ENCODE results near the gene ZDHHC12.
A peak's percentile ranks its signal among the peaks of the same experiment; 100 is the strongest.
"Not testable (repeated sequence)": the region's sequence is repeated elsewhere in the genome, so short reads cannot be mapped to it uniquely, and the experiment has no call there.

Gene ZDHHC12

DNA sequence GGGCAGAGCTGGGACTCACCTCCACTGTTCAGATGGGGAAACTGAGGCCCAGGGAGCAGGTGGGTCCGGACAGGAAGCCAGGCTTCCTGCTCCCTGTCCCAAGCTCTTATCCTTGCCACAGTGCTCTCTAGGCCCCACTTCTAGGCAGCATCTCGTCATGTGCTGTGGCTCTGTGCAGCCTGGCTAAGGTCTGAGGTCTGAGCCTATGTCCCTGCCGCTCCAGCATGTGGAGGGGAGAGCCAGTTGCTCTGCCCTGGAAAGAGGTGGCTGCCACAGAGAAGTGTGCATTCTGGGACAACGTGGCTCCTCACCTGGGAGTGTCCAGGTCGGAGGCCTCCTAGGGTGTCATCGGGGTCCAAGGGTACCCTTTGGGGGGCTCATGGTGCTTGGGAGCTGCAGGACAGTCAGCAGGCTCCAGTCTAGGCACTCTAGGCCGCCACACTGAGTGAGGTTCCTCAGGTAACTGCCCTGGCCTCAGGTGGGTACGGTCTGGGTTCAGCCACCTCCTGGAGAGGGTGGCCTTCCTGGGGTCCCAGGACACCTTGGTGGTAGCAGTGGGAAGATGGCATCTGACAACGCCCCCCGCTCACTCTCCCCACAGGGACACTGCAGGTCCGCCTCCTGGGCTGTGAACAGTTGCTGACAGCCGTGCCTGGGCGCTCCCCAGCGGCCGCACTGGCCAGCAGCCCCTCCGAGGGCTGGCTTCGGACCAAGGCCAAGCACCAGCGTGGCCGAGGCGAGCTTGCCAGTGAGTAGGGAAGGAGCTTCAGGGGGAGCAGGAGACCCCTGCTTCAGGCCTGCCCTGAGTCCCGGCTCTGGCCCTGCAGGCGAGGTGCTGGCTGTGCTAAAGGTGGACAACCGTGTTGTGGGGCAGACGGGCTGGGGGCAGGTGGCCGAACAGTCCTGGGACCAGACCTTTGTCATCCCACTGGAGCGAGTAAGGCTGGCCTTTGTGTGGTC, 11.2 kb downstream of the ZDHHC12 start:
- DNase-seq (ENCODE audit: low read depth in 2 of 2, low spot score in 1 of 2) = no peak

DNA sequence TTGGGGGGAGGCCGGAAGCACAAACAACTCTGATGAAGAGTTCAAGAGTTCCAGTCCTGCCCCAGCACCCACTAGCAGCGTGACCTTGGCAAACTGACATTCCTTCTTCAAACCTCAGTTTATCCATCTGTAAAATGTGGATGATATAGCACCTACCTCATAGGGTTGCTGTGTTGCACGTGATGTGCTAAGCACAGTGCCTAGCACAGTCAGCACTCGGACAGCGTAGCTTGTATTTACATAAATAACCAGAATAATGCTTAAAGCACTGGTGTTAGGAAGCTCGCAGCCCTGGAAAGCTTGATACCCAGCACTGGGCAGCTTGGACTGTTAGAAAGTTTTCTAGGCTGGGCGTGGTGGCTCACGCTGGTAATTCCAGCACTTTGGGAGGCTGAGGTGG, 16.5 kb downstream of the ZDHHC12 start:
- DNase-seq (ENCODE audit: low read depth in 2 of 2, low spot score in 1 of 2) = no peak

DNA sequence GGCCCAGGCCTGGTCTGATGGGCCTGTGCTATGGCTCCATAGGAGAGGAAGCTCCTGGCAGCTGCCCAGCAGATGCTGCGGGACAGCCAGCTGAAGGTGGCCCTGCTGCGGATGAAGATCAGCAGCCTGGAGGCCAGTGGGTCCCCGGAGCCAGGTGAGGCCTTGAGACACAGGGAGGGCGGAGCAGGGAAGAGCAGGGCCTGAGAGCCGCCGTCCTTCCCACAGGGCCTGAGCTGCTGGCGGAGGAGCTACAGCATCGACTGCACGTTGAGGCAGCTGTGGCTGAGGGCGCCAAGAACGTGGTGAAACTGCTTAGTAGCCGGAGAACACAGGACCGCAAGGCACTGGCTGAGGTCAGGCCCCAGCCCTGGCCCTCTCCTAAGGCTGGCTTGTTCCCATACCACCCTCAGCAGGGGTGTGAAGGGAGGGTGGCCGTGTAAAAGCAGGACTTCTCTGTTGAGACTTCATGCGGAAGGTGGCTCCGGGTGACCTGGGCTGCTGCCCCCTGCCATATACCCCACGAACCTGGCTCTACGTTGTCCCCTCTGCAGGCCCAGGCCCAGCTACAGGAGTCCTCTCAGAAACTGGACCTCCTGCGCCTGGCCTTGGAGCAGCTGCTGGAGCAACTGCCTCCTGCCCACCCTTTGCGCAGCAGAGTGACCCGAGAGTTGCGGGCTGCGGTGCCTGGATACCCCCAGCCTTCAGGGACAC, 17.1 kb downstream of the ZDHHC12 start:
- DNase-seq (ENCODE audit: low read depth in 2 of 2, low spot score in 1 of 2) = no peak

DNA sequence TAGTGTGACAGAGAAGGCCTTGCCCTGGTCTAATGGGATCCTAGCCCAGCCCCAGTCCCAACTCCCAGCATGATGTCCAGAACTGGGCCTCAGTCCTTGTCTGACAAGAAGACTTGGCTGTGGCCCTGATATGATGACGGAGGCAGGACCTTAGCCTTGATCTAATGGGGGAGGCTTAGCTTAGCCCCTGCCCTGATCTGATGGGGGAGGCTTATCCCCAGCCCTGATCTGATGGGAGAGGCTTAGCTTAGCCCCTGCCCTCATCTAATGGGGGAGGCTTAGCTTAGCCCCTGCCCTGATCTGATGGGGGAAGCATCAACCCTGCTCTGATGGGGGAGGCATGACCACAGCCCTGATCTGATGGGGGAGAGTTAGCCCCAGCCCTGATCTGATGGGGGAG, 17.9 kb downstream of the ZDHHC12 start:
- DNase-seq (ENCODE audit: low read depth in 2 of 2, low spot score in 1 of 2) = no peak

DNA sequence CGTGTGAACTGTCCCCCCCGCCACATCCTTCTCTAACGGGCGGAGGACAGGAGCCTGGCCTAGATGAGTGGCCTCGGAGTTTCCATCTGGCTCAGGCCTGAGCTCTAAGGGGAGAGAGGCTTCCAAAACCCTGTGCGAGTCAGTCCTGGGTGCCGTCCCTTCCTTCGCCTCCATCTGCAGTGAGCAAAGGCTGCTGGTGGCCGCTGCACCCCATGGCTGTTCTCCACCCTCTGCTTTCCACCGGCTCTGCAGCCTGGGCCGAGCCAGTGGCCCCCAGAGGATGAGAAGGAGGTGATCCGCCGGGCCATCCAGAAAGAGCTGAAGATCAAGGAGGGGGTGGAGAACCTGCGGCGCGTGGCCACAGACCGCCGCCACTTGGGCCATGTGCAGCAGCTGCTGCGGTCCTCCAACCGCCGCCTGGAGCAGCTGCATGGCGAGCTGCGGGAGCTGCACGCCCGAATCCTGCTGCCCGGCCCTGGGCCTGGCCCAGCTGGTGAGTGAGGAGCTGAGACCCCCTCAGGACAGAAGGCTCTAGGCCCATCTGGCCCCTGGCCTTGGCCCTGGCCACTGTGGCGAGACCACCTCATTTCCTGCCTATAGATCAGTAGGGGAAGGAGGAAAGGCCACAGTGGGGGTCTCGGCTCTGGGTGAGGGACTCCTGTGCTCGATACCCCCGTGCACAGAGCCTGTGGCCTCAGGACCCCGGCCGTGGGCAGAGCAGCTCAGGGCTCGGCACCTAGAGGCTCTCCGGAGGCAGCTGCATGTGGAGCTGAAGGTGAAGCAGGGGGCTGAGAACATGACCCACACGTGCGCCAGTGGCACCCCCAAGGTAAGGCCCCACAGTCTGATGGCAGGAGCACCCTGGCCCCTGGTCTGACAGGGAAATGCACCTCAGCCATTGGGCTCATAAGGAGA, 18.6 kb downstream of the ZDHHC12 start:
- no peak for DNase-seq (ENCODE audit: low read depth in 2 of 2, low spot score in 1 of 2)

DNA sequence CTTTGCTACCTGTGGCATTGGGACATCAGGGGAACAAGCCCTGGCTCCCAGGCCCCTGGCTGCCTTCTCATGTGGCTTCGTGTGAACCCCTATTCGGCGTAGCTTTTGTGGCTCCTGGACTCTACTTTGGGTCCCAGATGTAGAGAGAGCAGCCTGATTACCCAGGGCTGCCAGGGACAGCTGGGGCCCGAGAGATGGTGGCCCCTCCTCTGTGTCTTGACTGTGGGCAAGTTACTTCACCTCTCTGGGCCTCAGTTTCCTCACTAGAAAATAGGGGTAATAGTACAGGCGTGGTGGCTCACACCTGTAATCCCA, 19.6 kb downstream of the ZDHHC12 start:
- no peak for DNase-seq (ENCODE audit: low read depth in 2 of 2, low spot score in 1 of 2)

DNA sequence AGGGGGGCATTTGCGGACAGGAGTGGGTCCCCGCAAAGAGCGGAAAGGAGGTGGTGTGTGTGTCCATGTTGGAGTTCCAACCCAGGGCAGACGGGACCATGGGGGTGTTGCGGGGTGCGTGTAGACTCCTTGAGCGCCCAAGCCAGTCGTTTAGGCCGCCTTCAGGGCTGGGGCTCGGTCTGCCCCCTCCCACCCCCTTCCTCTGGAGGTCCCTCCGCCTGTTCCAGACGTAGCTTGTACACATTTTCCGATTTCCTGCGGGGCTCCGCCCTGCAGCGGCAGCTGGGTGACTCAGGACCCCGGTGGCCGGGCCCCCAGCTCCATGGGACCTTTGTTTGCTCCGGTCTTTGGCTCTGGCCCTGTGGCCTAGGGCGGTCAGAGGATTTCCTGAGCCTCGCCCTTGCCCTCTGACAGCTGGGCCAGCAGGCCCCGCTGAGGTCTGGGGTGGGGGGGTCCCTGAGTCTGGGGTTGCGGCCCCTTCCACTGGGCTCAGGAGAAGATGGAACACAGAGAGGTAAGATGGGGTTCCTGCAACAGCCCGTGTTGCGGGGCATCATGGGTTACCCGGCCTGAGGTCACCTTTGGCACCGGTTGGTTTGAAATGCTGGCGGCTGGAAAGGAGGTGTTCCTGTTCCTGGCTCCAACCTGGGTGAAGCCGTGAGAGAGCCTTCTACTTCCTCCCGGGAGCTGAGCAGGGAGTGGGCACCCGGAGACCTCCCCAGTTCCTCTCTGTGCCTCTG, 20.1 kb downstream of the ZDHHC12 start:
- DNase-seq (ENCODE audit: low read depth in 2 of 2, low spot score in 1 of 2) = no peak

DNA sequence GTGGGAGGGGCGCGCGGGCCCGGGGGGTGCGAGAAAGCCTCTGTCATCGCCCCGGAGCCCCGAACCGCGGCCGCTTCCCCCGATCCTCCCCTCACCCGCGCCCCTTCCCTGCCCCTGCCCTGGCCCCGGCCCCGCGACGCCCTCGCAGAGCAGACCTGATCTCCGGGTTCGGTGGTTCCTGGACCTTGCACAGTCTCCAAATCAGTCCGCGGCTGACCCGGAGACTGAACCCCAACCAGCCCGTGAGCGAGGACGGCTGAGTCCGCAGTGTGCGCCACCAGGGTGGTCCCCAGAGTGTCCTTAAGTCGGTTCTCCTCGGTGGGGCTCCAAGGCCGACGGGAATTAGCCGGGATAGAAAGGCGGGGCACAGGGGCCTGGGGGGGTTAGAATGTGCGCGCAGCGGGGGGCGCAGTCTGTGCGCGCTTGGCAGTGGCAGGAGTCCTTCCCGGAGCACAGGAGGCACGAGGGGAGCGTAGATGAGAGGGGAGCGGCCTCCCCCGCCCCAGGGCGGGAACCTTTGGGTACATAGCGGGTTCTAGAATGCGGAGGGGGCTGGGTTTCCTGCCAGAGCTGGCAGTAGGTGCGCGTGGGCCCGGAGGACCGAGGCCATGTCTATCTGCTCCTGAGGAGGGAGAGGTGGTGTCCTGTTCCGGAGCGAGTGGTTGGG, 20.8 kb downstream of the ZDHHC12 start:
- DNase-seq (ENCODE audit: low read depth in 2 of 2, low spot score in 1 of 2) = no peak

DNA sequence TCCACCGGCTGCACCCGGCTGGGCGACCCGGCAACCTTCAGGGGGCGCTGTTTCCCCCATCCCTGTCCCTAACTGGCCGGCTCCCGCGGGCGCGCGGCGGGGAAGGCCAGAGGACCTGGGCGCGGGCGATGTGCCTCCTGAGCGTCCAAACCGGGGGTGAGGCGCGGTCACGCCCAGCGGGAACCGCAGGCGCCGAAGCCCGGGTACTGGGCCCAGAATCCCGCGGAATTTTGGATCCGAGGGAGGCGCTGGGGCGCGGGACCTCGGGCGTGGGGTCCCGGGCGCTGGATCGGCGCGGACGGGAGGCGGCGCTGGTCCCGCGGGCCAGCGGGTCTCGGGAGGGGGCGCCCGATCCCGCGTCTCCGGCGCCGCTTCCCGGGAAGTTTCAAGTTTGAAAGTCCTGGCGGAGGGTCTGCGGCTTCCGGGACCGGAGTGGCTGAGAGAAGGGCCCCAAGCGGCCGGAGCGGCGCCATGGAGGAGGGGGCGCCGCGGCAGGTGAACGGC, 21.4 kb downstream of the ZDHHC12 start, which contains the start of gene PKN3:
Gene PKN3 (plus strand): TSS at position 59 of the 504 bp plus-strand sequence. CDS start 413 bp downstream, at position 472.
- DNase-seq (ENCODE audit: low read depth in 2 of 2, low spot score in 1 of 2) = peak; percentile 69 to 71

DNA sequence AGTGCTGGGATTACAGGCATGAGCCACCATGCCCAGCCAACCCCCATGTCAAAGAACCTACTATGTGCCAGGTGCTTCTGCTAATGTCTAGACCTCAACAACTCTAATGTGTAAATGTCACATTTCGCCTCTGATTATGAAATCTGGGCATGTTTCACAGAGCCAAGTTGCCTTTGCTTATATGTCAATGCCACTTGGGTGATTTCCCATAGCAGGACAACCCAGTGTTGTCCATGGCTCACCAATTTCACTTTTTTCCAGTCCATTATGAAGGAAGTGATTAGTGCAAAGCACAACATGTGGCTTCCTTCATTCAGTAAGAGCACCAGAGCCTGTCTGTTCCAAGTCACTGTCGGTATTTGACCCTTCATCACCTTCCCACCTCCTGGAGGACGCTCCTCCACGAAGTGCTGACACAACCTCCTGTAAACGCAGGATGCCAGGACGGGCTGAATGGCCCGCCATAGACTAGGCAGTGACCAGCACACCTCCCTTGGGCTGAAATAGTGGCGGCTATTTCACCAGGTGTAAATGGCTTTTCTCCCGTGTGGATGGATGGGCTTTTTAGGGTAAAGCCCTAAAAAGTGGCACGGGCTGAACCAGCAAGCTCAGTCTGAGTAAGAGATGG, 22.6 kb downstream of the ZDHHC12 start:
- no peak for DNase-seq (ENCODE audit: low read depth in 2 of 2, low spot score in 1 of 2)

DNA sequence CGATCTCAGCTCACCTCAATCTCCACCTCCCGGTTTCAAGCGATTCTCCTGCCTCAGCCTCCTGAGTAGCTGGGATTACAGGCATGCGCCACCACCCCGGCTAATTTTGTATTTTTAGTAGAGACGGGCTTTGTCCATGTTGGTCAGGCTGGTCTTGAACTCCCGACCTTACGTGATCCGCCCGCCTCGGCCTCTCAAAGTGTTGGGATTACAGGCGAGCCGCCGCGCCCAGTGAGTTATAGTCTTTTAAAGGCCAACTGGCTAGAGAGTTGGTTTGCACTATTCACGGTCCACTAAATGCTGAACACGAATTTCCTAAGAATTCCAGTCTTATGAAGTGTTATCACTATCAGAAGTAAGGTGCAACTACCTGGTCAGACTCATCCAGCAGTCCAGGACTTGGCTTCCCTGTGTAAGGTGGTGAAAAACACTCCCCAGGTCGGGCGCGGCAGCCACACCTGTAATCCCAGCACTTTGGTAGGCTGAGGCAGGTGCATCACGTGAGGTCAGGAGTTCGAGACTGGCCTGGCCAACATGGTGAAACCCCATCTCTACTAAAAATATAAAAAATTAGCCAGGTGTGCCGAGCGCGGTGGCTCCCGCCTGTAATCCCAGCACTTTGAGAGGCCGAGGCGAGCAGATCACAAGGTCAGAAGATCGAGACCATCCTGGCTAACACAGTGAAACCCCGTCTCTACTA, 24.7 kb downstream of the ZDHHC12 start:
- not testable (repeated sequence) for DNase-seq (ENCODE audit: low read depth in 2 of 2, low spot score in 1 of 2)

DNA sequence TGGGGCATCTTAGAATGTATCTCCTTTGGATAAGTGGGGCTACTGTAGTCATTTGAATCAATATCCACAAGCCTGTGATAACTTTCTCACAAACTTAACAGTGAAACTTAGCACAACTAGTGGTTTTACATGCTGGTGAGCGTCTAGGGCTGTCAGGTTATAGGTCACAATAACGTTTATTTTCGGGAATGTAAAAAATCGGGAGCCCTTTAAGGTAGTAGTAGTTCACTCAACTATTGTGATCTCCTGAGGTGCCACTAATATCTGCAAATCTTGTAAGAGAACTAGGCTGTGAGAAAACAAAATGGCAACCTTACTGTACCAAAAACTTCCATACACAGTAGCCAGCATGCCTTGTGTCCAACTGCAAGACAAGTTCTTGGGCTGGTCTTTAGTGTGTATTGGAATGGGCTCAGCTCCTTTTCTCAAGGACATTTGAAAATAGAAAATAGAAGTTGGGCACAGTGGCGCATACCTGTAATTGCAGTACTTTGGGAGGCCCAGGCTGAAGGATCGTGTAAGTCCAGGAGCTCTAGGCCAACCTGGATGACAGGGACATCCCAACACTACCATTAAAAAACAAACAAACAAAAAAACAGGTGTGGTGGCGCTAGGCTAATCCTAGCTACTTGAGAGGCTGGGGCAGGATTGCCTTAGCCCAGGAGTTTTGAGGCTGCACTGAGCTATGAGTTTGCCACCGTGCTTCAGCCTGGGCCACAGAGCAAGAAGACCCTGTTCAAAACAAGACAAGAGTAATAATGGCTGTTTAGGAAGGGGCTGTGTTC, 26.8 kb downstream of the ZDHHC12 start:
- DNase-seq (ENCODE audit: low read depth in 2 of 2, low spot score in 1 of 2) = no peak

DNA sequence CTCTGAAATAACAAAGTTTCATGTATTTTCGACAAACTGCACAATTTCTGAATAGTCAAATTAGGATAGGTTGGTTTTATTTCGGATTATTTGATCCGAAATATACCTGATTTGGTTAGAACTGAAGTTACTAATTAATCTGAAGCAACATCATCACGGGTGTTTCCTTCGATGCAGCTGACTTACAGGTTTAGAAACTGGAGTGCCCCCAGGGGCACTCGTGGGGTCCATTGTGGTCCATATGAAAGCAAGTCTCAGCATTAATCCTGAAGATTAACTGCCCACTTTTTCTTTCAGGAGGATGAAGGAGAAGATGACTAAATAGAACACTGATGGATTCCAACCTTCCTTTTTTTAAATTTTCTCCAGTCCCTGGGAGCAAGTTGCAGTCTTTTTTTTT, 29.6 kb downstream of the ZDHHC12 start:
- DNase-seq (ENCODE audit: low read depth in 2 of 2, low spot score in 1 of 2) = no peak

DNA sequence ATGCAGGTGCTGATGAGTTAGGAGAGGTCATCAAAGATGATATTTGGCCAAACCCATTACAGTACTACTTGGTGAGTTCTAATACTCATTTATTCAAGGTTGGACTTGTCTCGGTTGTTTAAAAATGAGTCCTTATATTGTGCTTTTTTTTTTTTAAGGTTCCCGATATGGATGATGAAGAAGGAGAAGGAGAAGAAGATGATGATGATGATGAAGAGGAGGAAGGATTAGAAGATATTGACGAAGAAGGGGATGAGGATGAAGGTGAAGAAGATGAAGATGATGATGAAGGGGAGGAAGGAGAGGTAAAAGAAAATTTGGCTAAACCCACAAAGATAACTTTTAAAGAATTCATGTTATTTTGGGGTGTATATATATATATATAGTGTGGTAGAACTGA, 30.2 kb downstream of the ZDHHC12 start:
- DNase-seq (ENCODE audit: low read depth in 2 of 2, low spot score in 1 of 2) = not testable (repeated sequence)

DNA sequence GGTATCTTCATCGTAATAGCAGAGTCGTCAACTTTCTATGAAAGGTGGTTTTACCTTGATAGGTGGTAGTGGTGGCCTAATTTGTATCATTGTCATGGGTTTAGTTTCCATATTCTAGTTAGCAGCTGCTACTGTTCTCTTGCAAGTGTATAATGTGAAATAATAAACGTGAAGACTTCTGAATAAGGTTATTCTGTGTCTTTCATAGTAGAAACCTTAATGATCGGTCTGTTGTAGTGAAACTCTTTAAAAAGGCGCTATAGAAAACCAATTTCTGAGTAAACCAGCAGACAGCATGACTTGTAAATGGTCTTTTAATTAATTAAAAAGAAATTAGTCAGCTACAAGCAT, 33.3 kb downstream of the ZDHHC12 start:
- no peak for DNase-seq (ENCODE audit: low read depth in 2 of 2, low spot score in 1 of 2)

DNA sequence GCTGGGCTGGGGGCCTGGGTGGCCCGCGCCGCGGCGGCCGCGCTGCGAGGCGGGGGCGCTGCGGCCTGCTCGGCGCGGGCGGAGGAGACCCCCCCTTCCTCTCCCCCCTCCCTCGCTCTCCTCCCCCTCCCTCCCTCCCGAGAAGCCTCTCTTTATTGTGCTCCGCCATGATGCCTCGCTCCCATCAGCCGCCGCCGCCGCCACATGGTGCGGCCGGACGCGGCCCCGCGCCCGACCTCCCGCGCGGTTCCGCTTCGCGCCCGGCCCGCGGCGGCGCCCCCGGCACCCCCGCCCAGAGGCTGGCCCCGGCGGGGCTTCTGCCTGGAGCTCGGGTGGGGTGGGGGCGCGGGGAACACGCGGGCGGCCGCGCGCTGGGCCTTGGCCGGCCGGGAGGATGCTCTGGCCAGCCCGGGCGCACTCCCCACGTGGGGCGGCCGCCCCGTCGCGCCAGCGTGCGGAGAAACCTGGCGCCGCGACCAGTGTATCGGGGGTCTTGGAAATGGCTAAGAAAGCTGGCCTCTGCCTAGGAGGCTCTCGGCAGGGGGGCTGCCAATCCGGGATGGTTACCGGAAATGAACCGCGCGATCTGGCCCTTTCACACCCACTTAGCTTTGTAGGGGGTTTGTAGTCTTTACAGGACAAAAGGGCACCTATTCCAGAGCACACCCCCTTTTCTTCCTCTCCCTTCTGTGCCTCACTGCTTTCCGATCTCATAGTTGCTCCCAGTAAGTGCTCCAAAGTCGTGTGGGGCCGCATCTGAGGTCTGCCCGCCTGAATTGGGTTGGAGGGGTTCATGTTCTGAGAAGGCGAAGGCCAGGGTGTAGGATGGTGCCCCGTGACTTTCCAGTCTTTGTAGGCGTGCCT, 33.9 kb downstream of the ZDHHC12 start:
- peak in 1 of 2 donors; percentile 27 for DNase-seq (ENCODE audit: low read depth in 2 of 2, low spot score in 1 of 2)

DNA sequence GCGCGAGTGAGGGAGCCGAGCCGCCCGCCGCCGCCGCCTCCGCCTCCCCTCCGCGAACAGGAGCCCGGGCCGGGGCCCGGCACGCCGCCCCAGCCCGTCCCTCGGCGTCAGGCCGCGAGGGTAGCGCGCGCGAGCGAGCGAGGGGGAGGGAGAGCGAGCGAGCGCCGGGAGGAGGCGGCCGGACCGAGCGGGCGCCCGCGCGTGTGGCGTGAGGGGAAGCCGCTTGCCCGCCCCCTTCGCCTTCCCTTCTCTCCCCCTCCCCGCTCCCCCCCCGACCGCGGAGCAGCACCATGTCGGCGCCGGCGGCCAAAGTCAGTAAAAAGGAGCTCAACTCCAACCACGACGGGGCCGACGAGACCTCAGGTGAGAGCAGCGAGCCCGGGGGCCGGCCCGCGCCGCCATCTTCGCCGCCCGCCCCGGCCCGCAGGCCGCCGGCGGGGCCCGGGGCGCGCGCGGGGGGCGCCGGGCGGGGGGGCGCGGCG, 34.6 kb downstream of the ZDHHC12 start:
- no peak for DNase-seq (ENCODE audit: low read depth in 2 of 2, low spot score in 1 of 2)
